HG02623 (cell line): ENCODE results near the gene CTIF.
A peak's percentile ranks its signal among the peaks of the same experiment; 100 is the strongest.
"Not testable (repeated sequence)": the region's sequence is repeated elsewhere in the genome, so short reads cannot be mapped to it uniquely, and the experiment has no call there.

Experiments
- ATAC-seq: cut with Tn5 transposase; IDR thresholded peaks from one replicate; pipeline ENCODE4 v1.9.1; 2021; ENCODE audit warnings: moderate library complexity; ENCODE audit not compliant: unreplicated experiment

CTIF gene

DNA sequence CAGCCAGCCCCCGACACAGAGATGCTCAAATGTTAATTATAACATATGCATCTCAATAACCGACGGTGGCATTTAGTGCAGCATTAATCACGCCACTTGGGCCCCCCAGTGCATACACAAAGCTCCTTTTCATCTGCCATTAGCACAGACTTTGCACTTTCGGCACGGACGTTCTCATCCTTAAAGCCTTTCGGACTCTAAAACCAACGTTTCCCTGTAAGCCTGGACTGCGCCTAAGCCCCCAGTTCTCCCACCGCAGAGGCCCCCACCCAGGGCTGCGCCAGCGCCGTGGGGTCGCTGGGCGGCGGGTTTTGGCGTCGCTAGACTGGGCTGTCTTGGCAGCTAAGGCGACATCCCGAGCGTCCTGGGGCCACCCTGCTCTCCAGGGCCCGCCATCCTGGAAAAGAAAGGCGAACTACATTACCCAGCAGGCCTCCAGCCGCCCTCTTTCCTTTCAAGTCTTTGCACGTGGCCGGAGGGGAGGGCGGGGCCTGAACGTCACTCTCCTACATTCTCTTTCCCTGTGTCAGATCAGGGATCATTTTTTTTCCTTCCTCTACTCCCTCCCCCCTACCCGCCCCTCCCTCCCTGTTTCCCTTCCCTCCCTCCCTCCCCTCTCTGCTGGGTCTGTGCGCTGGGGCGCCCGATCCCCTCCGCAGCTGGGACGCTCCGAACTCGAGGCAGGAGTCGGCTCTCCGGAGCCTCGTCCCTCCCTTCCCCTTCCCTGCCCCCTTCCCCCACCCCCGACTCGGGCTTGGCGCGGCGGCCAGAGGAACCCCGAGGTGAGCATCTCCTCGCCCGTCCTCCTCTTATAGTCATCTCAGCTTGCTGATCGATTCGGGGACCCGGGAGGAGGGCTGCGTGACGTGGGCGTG, at the start of gene CTIF:
Gene CTIF, plus strand, starts transcription at position 501 of the 875 bp plus-strand sequence. CDS start 80,535 bp downstream, outside the sequence.
- ATAC-seq, result peak; percentile 80

DNA sequence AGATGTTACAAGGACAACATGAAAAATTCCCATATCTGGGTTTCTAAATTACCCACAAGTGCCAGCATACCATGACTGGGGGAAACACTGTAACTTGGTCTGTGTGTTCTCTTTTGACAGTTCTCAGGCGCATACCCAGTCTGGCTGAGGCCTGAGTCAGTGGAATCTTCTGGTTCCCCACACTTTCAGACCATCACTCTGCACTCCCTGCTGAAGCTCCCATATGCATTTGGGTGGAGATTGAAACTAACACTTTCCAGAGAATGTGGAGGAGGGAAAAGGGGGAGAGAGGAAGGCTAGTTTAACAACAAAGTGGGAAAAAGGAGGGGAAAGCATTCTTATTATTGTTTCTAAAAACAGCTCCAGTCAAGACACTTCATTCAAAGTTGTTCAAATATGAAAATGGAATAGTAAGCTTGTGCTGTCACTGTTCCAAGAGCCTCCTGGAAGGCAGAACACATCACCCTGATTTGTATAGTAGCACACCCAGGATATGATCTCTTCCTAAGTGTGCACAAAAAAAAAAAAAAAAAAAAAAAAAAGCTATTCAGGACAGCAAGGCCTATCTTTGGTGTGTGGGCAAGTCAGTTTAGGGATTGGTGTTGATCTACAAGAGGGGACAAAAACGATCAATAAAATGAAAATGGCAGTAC, 48.1 kb upstream of the CTIF start:
- ATAC-seq, result no peak

DNA sequence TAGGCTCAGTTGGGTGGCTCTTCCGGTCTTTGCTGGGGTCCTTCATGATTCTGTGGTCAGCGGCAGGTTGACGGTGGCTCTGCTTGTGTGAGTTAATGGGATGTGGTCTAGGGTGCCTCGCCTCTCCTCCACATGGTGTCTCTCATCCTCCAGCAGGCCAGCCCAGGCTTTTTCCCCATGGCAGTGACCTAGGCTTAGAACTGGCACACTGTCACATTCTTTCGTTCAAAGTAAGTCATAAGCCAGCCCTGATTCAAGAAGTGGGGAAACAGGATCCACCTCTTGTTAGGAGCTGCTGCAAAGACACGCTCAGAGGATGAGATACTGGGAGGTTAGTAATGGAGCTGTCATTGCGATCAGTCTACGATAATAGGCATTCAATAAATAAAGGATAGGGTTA, 46.0 kb upstream of the CTIF start:
- ATAC-seq, result no peak

DNA sequence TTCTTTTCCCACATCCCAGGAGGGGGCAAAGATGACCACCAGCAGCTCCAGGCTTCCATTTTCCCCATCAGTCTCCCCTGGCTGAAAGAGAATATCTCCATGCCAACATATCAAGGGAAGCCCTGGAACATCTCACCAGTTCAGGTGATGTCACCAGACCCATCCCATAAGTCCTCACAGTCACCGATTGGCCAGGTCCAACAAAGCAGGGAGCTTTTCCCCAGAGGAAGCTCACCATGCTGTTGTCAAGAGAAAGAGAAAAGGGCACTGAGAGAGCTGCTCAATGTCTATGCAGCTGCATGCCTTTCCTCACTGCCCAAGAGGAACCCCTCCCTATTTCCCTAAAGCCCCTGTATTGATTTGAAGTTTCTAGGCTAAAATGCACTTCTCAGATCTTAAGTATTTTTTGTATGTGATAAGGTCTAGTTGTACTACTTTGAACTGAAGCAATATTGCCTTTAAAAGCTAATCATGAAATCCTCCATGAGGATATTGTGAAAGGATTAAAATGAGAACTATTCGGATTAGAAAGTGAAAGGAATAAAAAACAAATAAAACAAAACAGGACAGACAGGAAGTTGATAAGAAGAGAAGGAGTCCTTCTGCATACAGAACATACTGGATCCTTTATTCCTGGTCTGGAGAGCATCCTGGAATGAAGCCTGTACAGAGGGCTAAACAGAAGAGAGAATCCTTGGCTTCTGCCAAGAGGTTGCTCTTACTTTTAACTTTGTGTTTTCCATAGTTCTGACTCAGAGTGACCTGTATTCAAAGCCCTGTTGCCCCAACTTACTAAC, 45.2 kb upstream of the CTIF start:
- ATAC-seq, result no peak

DNA sequence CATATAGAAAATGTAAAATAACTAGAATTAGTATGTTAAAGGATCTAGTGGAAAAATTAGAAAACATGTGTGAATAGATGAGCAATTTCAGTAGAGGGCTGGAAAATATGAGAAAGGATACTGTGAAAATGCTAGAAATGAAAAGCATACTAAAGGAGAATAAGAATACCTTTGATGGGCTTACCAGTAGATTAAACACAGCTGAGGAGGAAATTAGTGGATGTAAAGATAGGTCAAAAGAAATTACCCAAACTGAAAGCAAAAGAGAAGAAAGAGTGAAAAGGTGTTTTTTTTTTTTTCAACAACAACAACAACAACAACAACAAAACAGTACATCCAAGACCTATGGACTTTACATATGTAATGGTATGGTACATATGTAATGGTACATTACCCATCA, 41.0 kb upstream of the CTIF start:
- no peak for ATAC-seq

DNA sequence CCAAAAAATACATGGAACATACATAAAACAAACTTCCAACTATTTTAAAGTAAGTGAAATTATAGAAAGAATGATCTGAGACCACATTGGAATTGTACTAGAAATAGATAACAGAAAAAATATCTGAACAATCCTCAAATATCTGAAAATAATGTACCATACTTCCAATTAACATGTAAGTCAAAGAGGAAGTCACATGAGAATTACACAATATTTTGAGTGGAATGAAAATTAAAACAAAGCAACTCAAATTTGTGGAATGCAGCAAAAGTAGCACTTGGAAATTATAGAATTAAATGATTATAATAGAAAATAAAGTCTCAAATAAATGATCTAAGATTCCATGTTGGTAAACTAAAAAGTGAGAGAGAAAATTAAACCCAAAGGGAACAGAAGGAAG, 38.3 kb upstream of the CTIF start:
- no peak for ATAC-seq

DNA sequence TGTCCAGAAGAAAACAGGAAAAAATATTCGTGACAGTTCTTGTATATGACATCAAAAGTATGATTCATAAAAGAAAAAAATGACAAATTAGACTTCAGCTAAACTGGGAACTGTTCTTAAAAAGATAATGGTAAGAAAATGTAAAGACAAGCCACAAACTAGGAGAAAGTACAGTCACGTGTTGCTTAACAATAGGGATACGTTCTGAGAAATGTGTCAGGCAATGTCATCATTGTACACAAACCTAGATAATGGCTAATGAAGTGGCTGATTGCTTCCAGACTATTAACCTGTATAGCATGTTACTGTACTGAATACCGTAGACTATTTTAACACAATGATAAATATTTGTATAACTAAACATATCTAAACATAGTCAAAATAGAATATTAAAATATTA, 35.9 kb upstream of the CTIF start:
- ATAC-seq, result no peak

DNA sequence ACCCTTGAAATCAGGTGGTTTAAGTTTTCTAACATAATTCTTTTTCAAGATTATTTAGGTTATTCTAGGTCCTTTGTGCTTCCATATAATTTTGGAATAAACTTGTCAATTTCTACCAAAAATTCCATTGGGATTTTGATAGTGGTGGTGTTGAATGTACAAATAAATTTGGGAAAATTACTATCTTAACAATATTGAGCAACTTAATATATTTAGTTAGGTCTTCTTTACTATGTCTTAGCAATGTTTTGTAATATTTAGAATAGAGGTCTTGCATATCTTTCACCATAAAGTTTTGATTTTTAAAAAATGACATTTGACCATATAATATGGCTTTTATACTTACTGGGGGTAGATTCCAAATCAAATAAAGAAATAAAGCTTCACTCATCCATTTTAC, 34.0 kb upstream of the CTIF start:
- no peak for ATAC-seq

DNA sequence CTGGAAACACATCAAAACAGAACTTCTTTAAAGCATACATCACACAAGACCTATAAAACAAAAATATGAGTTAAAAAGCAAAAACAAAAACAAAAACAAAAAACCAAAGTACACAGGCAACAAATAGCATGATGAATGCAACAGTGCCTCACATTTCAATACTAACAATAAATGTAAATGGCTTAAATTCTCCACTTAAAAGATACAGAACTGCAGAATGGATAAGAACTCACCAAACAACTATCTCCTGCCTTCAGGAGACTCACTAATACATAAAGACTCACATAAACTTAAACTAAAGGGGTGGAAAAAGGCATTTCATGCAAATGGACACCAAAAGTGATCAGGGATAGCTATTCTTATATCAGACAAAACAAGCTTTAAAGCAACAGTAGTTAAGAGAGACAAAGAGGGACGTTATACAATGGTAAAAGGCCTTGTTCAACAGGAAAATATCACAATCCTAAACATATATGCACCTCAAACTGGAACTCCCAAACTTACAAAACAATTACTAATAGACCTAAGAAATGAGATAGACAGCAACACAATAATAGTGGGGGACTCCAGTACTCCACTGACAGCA, 31.8 kb upstream of the CTIF start:
- not testable (repeated sequence) for ATAC-seq

DNA sequence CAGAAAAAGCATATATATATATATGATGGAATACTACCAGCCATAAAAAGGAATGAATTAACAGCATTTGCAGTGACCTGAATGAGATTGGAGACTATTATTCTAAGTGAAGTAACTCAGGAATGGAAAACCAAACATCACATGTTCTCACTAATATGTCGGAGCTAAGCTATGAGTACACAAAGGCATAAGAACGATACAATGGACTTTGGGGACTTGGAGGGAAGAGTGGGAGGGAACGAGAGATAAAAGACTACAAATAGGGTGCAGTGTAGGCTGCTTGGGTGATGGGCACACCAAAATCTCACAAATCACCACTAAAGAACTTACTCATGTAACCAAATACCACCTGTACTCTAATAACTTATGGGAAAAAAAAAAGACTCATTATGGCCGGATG, 26.3 kb upstream of the CTIF start:
- not testable (repeated sequence) for ATAC-seq

DNA sequence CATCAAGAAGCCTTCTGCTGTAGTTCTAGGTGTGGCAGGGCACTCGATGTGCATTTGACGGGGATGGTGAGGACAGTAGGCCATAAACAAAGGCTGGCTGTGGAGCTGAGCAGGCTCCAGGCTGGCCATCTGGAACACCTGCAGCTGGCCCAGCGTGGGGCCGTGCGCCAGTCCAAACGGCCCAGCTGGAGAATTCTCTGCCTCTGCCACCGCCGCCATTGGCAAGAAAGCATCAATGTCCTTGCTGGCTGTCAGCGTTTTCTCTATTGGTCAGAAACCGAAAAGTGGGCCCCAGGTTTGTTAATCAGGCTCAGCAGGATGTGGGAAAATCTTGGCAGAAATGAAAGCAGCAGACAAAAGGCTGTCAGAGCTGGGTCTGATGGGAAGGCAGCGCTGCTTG, 24.0 kb upstream of the CTIF start:
- ATAC-seq, result no peak

DNA sequence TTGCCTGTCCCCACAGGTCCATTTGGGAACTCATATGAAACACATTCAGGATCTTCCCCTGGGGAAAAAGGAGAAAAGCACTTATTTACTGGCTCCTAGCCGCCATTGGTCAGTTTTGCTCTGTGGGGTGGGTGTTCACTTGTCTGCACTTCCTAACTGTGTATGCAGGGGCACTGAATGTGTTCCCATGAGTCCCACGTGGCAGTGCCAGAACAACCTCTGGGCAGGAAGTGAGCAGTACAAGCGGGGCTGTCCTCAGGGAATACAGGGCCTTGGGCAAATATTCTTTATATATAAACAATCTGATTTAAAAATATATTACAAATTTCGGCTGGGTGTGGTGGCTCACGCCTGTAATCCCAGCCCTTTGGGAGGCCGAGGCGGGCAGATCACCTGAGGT, 21.8 kb upstream of the CTIF start:
- ATAC-seq, result no peak

DNA sequence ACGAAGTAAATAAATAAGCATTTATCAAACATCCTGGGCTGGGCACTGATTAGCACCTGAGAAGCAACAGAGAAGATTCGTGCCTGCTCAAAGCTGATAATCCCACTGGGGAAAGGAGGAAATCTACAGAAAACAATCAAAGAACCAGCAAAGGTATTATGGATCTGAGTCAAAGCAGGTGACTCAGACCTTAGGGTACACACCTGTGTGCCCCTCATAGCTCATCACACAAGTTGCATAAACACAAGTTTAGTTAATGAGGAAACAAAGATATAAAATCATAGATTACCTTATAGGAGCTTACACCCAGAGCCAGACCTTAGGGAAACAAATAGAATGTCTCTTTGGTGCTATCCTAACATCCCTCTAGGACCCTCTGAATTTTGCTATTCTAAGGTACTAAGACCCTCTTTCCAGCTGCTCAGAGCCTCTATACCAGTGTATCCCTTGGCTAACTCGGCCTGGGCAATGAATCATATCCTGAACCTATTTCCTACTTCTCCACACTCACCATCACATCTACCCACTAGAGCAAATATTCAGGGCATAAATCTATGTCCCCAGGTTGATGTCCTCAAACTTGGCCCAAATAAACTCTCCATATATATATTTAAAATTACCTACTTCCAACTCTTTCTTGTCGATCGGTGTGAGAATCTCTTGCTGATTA, 19.3 kb upstream of the CTIF start:
- ATAC-seq, result no peak

DNA sequence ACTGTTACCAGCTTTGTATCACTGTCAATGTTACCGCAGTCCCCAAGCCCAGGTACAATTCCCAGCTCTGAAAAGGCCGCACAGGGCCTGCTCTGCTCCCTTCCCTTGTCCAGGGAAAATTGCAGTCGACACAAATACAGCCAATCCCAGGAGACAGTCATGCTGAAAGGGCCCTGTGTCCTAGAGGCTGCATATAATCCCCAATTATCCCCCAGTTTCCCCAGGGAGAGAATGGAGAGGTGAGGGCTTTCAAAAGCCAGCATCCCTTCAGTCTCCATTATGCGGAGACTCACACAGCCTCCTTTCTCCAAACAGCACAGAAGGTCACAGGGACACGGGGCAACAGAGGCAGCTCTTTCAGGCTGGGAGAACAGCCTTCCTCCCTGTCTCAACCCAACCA, 17.1 kb upstream of the CTIF start:
- ATAC-seq, result no peak

DNA sequence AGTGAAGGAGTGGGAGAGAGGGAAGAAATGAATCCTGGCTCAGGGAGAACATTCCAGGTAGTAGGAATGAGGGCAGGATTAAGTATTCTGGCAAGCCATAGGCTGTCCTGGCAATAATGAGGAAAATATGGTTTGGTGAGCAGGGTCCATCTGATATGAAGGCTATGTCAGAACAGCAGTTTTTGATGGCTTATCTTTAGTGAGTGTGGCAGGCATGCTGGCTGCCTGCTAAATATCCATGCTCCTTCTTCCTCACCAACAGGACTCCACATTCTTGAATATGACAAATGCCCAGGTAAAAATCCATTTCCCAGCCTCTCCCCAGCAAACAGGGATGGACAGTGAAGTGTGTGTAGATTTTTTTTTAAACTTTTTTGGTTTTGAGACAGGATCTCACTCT, 13.2 kb upstream of the CTIF start:
- no peak for ATAC-seq

DNA sequence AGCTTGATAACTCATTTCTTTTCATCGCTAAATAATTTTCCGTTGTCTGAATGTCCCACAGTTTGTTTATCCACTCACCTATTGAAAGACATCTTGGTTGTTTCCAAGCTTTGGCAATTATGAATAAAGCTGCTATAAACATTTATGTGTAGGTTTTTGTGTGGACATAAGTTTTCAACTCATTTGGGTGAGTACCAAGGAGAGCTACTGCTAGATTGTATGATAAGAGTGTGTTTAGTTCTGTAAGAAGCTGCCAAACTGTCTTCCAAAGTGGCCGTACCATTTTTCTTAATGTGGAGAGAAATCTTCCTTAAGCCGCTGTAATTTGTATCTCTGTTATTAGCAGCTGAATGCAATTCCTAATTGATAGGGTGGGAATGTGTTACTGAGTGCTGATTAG, 11.4 kb upstream of the CTIF start:
- ATAC-seq, result no peak

DNA sequence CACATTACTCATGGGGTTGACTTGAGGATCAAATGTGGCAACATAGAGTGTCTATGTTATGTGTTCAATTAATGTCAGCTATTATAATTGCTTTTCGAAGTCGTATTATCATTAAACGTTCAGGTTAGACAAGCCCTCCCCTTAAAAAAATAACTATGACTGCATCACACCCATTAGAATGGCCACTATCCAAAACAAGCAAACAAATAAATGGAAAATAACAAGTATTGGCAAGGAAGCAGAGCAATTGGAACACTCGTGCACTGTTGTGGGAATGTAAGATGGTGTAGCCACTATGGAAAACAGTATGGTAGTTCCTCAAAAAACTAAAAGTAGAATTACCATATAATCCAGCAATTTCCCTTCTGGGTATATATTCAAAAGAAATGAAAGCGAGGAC, 10.0 kb upstream of the CTIF start:
- ATAC-seq, result no peak

DNA sequence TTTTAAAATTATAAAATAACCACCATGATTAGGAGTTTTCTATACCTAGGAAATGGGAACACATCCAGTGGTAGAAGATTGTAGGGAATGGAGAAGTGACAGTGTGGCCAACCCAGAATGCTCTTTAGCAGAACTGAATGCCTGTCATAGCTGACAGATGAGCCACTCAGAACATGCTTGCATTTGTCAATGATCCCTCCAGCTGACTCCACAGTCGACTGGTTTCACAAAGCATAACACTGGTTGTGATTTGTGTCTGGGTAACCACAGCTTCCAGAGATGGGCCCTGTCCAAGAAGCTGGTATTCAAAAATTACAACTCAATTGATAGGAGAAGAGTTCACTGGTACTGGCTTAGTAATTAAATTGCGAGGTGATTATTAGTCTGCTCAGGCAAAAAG, 9.0 kb upstream of the CTIF start:
- no peak for ATAC-seq

DNA sequence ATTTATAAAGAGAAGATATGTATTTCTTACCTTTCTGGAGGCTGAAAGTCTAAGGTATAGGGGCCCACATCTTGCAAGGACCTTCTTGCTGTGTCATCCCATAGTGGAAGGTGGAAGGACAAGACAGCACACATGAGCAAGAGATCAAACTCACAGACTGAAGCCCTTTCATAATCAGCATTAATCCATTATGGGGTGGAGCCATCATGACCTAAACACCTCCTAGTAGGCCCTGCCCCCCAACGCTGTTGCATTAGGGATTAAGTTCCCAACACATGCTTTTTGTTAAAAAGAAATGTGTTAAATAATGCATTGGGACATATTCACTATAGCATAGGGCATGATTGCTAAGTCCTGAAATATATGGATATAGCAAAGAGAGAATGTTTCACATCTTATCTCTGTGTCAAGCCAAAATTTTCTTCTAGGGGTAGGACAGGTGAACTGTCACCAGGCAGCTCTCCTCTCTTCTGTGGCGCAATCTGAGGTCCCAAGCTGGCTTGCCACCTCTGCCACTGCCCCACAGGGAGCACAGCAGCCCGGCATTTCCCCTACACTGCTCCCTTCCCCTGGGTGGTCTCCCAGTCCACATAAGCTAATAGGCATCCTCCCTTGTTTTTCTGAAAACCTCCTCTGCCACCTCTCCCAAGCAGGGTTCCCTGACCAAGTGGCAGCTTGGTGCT, 8.3 kb upstream of the CTIF start:
- no peak for ATAC-seq

DNA sequence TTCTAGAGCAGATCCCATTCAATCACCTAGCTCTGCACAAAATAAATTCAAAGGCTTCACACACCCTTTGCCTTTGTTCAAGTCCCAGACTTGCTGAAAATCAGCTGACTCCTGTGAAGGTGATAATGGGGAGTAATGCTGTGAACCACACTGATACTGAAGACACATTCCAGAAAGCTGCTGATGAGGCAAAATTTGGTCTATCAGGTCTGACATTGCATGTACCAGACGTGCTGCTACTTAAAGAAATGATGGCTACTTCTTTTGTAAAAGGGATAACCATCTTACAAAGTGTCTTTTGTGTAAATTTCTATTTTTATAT, 7.8 kb upstream of the CTIF start:
- no peak for ATAC-seq
